ENCODE measurements around the gene HMMR. TPM values are rescaled to one million over a fixed set of nuclear protein-coding genes. Genes with fewer than 3 reads are reported as not detected.

Gene HMMR, protein sequence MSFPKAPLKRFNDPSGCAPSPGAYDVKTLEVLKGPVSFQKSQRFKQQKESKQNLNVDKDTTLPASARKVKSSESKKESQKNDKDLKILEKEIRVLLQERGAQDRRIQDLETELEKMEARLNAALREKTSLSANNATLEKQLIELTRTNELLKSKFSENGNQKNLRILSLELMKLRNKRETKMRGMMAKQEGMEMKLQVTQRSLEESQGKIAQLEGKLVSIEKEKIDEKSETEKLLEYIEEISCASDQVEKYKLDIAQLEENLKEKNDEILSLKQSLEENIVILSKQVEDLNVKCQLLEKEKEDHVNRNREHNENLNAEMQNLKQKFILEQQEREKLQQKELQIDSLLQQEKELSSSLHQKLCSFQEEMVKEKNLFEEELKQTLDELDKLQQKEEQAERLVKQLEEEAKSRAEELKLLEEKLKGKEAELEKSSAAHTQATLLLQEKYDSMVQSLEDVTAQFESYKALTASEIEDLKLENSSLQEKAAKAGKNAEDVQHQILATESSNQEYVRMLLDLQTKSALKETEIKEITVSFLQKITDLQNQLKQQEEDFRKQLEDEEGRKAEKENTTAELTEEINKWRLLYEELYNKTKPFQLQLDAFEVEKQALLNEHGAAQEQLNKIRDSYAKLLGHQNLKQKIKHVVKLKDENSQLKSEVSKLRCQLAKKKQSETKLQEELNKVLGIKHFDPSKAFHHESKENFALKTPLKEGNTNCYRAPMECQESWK
- 22.8 to 29.3 TPM (median 26.1 TPM) in 5 replicates for total RNA-seq (2022; extraction: Qiagen RNA extraction)

DNA sequence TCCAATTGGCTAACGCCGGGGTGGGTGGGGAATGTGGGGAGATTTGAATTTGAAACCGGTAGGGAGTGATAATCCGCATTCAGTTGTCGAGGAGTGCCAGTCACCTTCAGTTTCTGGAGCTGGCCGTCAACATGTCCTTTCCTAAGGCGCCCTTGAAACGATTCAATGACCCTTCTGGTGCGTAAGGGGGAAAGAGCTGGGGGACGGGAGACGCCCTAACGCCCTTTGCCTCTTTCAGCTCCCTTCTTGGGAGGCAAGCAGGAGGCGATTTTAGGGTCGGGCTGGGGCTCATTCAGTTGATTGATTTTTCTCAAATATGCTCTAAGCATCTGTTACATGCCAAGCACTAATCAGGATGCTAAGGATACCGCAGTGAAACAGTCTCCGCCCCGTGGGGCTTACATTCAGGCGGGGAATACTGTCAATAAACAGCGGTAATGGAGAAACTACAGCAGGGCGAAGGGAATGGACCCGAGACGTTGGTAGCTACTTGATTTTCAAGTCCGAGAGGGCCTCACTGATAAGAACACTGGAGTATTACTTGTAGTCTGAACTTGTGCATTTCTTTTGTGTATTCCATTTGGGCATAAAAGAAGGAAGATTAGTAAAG is at the start of gene HMMR:
Gene HMMR, plus strand, starts transcription at position 71 of the 610 bp plus-strand sequence. Its CDS starts 61 bp downstream, at position 132.

DNA sequence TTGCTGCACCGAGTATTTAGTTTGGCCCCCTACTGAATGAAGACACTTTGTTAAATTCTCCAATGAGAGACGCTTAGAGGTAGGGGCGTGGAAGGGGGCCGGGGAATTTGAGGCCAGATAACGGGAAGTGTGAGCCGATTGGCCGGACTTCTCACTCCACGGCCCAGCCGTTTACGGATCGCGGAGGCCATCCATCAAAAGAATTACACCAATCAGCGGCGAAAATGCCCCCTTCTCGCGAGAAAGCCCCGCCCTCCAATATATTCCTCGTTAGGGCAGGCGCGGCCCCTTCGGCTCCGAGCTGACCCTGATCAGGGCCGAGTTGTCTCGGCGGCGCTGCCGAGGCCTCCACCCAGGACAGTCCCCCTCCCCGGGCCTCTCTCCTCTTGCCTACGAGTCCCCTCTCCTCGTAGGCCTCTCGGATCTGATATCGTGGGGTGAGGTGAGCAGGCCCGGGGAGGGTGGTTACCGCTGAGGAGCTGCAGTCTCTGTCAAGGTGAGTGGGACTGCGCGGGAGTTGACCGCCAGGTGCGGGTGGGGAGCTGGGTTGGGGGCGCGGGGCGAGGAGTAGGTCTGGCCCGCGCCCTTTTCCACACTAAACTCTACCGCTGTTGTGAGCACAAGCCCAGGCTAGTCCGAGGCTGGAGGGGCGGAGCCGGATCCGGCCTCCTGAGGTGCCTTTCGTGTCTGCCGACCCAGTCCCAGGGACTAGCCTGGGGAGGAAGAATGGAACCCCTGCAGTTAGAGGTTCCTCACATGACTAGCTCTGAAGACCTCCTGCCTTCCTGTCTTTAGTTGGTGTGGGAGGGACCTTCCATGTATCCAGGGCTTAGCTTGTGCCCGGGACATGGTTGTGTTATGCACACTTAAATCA is 22.9 kb upstream of the HMMR start, which contains the start of gene CCNG1:
Gene CCNG1, plus strand, starts transcription at position 287 of the 874 bp plus-strand sequence. CDS start 1,662 bp downstream, outside the sequence.

DNA sequence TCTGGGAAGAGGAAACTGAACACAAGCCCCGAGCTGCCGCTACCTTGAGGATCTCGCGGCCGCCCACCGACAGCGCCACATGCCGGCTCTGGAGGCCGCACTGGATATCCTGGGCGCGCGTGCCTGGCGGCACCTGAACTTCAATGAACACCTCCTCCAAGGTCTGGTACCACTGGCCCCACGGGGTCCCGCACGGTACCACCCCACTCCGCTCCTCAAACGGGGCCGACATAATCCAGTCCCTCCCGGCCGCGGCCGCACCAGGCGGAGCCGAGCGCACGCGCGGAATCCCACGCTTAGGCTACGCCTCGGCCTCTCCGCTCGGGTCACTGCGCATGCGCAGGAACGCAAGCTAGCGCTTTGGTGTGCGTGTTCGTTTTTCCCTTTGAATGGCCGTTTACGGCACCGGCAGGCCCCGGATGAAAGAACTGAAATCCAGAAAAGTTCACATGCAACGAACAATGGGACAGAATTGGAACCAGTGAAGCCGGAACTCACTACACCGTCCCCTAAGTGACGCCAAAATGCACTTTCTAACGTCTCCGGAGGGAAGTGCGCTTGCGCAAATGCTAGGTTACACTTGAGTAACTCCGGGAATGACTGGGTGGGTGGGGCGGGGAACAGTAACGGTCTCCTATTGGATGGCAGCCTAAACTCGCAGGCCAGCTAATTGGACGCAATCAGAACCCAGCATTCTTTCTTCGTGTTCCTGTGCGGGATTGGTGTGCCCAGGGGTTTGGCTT is 442 bp upstream of the HMMR start, which contains the start of gene NUDCD2:
Gene NUDCD2, minus strand, starts transcription at position 284 of the 743 bp plus-strand sequence. Its CDS starts 52 bp downstream, at position 232.

DNA sequence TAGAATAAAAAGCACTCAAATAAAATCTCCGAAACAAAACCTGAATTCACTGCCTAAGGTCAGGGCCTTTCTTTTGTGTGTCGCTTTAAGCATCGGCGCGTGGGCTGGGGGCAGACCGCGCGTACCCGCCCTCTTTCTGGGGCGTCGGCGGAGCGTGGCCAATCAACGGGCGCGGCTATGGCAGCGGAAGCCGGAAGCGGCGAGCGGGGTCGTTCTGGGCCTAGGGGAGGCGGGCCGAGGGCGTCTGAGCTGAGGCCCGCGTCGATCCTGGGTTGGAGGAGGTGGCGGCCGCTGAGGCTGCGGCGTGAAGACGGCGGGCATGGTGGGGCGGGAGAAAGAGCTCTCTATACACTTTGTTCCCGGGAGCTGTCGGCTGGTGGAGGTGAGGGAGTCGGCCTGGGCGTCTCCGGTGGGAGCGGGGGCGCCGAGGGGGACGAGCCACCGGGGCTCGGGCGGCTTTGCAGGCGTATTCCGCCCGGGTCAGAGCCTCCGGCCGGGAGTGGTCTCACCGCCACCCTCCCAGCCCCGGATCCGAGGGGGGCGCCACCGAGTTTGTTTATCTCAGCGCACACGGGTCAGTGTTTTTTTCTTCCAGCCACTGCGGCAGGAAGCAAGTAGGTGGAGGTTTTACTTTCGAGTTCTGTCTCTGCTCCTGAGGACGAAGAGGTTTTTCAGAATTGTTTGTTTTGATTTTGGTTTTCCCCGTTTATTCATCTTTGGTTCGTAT is 45.1 kb downstream of the HMMR start, which contains the start of gene MAT2B:
Gene MAT2B, plus strand, starts transcription at position 252 of the 727 bp plus-strand sequence. Its CDS starts 68 bp downstream, at position 320.

Other genes starting within 250 kb of the HMMR start
- gene CCNG1, start 23.0 kb upstream of the HMMR start, total RNA-seq (2022; extraction: Qiagen RNA extraction) = 57.3 to 65.7 TPM (median 58.5 TPM) in 5 replicates
- gene NUDCD2, start 530 bp upstream of the HMMR start, total RNA-seq (2022; extraction: Qiagen RNA extraction) = 30.8 to 33.3 TPM (median 31.9 TPM) in 5 replicates
- gene MAT2B, start 45.0 kb downstream of the HMMR start, total RNA-seq (2022; extraction: Qiagen RNA extraction) = 37.4 to 45.1 TPM (median 41.0 TPM) in 5 replicates